ENCODE data around the gene ZSCAN22.
"Not testable (repeated sequence)": the region's sequence is repeated elsewhere in the genome, so short reads cannot be mapped to it uniquely, and the experiment has no call there.

- not testable (repeated sequence) for TF ChIP-seq CTCF (IDR thresholded peaks at IDR 0.05; ENCODE audit: poor library complexity, severe bottlenecking); POLR2AphosphoS5 (IDR thresholded peaks at IDR 0.05); EZH2 (IDR thresholded peaks at IDR 0.05; ENCODE audit: borderline replicate concordance, insufficient read depth, low read length, poor library complexity, severe bottlenecking); REST (IDR thresholded peaks at IDR 0.05; ENCODE audit: borderline replicate concordance); TAF1 (IDR thresholded peaks at IDR 0.05; ENCODE audit: low read depth); RAD21 (conservative IDR thresholded peaks at IDR 0.05)
Observed at GRCh38 chr19:58348080-58348479, 21.3 kb downstream of the ZSCAN22 start.

Measured in neural cell (in vitro differentiated cells).